NB4 (cell line): ENCODE results near the gene NUP62.

Experiments used
- CTCF ChIP-seq: IDR thresholded peaks from one replicate; pipeline ENCODE4 v1.5.1; 2012; ENCODE audit warnings: low read depth, low read length
- POLR2A ChIP-seq: IDR thresholded peaks from 2 replicates; pipeline ENCODE4 v1.6.1; 2011; ENCODE audit warnings: mild to moderate bottlenecking; ENCODE audit not compliant: insufficient read length; ENCODE audit errors: extremely low read depth

- TF ChIP-seq POLR2A (no peak), CTCF (no peak)
These were observed 43.5 kb upstream of the NUP62 start for GRCh38 chr19:49972841-49973240.
